Measurements from ENCODE around the gene TPD52L2.

Gene TPD52L2

DNA sequence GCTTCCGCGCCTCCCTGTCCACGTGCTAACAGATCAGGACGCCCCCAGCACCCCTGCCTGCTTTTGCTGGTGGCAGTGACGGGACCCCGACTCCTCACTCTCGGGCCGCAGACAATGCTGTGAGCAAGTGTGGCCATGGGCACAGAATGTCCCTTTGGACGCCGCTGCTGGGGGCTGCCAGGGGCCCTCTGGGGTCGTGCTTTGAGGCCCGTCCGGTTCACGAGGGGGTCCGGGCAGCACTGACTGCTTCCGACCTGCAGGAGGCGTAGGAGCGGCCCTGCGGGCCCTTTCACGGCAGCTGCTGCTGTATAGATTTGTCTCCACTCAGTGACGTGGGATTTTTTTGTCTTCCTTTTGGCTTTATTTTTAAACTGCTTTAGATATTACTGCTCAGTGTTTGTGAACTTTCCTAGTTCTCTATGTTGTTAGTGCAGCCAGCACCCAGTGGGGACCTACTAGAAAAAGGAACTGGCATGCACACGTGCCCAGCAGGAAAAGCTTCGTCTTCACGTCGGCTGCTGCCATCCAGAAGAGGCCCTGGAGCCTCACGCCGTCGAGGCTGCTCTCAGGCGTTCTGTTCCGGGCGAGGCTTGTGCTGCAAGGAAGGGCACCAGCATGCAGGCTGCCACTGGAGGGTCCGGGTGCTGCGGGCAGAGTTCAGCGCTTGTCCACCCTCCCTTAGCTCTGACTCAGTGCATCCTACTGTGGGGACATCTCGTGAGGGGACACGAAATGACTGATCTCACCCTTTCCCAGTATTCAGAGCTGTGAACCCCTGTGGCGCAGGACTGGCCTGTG, 69.4 kb downstream of the TPD52L2 start:
- no peak for DNase-seq

DNA sequence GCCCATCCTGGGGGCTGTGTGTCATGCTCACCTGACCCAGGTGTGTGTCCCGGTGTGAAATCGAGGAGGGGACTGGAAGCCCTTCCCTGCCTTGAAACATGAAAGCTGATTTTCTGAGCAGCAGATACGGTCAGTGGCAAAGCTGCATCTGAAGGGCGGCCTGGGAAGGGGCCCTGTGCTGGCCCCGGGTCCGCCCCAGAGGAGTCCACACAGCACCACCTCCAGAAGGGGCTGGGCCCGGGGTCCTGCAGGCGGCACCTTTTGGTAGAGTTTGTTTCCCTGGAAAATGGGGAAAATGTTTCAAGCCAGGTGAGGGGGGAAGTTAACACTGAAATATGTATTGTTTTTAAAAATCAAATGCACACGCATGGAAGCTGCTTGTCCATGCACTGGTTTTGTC, 70.4 kb downstream of the TPD52L2 start:
- no peak for DNase-seq

DNA sequence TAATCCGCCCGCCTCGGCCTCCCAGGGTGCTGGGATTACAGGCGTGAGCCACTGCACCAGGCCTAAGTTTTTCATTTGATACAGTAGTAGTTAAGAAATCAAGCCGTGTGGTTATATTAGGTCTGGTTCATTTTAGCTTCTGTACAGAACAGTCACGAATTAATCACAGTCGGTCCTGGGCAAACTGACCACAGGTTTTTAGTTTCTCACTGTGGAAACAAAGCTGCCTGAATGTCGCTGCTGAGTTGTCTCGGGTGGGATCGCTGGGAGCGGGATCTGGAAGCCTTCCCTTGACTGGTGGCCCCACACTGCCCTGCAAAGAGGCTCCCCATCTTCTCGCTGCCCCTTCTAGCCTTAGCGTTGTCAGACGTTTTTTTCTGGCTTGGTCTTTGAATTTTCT, 72.5 kb downstream of the TPD52L2 start:
- DNase-seq: no peak

DNA sequence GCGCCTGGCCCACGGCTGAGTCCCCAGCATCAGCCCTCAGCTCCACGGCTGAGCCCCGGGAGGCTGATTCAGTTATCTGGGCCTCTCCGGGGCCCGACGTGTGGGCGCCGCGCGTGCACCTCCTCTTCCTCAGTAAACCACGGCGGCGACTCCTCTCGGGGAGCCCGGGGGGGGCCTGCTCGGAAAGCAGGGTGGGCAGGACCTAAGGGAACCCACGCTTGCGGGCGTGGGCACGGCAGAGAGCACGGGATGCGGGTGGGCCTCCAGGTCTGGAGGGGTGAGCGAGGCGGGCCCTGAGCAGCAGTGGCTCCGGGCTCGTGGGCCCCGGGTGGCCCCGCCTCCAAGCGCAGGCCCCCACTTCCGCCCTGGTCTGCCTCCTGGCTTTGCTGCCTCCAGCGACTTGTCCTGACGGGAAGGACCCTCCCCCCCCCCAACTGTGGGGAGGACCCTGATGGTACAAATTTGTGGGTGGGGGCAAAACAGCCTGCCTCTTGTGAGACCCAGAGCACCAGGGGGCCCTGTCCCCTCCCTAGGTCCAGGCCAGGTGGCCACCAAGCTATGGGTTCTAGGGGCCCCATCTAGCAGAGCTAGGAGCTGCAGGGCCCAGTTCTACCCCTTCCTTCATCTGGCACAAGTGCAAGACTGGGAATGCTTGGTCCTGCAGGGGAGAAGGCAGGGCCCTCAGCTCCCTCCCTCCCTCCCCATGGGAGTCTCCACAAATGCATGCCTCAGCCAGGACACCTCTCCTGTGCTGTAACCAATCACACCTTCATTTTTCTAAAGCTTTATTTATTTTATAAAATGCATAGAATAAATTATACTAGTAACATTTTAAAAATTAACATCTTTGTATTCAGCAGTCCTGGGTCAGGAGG, 74.2 kb downstream of the TPD52L2 start:
- DNase-seq: no peak

DNA sequence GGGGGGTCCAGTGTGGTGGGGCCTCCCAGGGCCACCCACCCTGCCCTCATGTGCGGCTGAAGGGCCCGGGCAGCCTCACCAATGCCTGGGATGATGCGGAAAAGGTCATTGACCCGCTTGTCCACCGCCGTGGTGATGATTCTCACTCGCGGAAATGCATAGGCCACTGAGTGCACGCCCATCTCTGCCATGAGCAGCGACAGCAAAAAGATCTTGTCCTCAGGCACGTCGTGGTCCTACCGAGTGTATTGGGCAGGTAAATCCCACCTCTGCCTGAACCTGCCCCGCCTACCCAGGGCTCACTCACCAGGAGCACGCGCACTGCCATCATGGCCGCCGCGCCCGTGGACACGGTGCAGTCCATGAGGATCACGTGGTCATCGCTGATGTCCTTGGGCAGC, 75.0 kb downstream of the TPD52L2 start:
- DNase-seq: no peak

DNA sequence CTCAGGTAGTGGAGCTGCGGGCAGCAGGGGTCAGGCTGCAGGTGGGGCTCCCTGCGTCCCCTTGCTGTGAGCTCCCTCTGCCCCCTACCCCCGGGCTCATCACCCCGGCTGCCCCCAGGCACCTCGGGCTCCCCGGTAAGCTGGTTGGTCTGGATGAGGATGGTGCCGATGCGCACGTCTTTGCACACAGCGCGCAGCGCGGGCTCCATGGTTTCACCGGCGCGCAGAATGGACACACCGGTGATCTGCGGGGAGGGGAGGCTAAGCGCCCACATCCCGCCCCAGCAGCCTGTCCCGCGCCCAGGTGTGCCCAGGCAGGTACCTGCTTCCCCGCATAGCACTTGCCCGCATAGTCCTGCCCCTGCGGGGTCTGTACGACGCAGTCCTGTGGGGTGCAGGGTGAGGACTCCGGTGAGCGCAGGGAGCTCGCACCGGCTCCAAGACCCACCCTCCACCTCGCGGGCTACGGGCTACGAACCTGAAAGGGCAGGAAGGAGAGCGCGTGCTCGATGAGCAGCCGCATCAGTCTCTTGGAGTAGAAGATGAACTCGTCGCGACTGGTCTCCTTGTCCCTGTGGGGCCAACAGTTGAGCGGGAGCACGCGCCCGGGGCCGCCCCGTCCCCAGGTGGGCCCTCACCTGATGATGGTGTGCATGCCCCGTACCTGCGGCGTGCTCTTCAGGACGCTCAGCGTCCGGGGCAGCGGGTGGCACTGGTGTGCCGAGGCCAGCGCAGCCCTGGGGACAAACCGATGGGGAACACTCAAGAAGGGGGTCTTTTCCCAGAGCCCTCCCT, 75.6 kb downstream of the TPD52L2 start:
- no peak for DNase-seq

Data from amniotic stem cell (primary cell).